Breast epithelium (tissue), 3 donors: ENCODE data around the gene DNAJC6.

Source experiments
- CTCF ChIP-seq, 3 donors: fragments of 450-650 bp; IDR thresholded peaks; one replicate each; pipeline ENCODE4 v1.5.1; 2016 to 2017; ENCODE audit warnings: antibody characterized with exemption in 3 of 3, mild to moderate bottlenecking in 3 of 3, moderate library complexity in 3 of 3
- POLR2A ChIP-seq: fragments of 450-650 bp; IDR thresholded peaks from one replicate; pipeline ENCODE4 v1.6.1; 2016; ENCODE audit warnings: antibody characterized with exemption, mild to moderate bottlenecking, moderate library complexity
- POLR2AphosphoS5 ChIP-seq, 3 donors: sonication (generic); formaldehyde crosslinking; IDR thresholded peaks; one replicate each; pipeline ENCODE4 v1.6.1; 2017; ENCODE audit warnings: antibody characterized with exemption in 3 of 3

DNA sequence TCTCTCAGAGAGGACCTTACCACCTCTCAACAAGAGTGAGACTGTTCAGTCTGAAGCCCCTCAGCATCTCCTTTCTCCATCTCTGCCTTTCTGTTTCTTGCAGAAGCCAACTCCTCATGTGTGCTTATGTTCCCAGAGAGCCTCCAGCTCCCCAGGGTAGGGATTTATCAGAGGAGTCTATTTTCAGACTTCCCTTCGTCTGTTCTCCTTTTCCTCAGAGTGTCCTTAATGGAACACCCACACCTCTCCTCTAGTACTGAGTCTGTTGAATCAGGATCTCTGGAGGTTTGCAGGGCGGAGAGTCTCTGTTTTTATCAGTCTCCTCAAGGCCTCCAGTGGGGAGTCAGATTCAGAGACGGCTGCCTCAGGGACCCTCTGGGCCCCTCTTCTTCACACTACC is 25.1 kb upstream of the DNAJC6 start:
- TF ChIP-seq CTCF (IDR thresholded peaks at IDR 0.05) = no peak
- TF ChIP-seq POLR2A = no peak
- no peak for TF ChIP-seq POLR2AphosphoS5 (IDR thresholded peaks at IDR 0.05)
